Frontal cortex (tissue), 4 donors: ENCODE measurements around the gene CELF3. TPM values are rescaled to one million over a fixed set of nuclear protein-coding genes. Genes with fewer than 3 reads are reported as not detected.
"Not testable (repeated sequence)": the region's sequence is repeated elsewhere in the genome, so short reads cannot be mapped to it uniquely, and the experiment has no call there.

Experiments used
- DNase-seq, 2 donors: peaks; one replicate each; pipeline ENCODE4 v3.0.0; 2012; ENCODE audit warnings: low spot score in 2 of 2
- FAIRE-seq: peaks from 2 replicates; lab custom pipeline; 2012; peaks lifted over from hg19 to GRCh38; lab: Jason Lieb, UNC
- total RNA-seq: library from RNA; depleted of rRNA; stranded (reverse); fragments of >200 nt; gene quantifications from one replicate; pipeline ENCODE4 v1.2.3, GENCODE V29; 2014
- donor health status: control.
- donor health status: control.
- donor health status: control.

CELF3 gene
- total RNA-seq: 33.0 TPM

DNA sequence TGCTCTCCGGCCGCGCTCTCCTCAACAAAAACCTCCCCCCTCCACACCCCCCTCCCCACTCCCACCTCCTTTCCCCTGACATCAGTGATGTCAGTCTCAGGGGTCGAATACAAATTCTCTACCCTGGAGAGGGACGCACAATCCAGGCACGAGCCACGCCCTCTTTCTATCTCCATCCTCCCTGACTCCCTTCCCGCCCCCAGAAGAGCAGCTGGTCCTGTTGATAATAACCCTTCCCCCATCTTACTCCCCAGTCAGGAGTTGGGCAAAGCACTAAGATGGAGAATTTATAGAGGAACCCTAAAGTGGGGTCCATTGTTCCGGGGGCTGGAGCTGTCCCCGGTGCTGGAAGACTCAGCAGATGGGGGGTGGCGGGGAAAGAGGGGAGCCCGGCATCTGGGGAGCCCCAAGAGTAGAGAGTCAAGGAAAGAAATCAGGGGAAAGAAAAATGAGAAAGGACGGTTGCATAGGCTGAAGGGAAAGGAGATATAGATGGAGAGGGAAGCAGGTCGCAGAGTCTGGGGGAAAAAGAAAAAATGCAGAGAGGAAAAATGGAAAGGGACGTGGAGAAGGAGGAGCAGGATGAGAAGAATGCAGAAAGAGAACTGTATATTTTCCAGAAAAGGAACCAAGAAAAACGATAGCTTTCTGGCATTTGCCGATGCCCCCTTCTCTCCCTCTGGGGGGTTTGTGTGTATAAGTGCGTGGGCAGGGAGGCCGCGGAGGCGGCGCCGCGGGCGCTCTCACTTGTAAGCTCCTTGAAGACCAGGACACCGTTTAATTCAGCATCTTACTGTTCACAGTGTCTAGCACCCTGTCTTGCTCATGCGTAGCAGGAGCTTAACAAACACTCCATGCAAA lies at the start of gene CELF3:
Gene CELF3 (minus strand): TSS at position 33 of the 861 bp plus-strand sequence. CDS start 783 bp downstream, outside the sequence.
- FAIRE-seq (no peak), DNase-seq (peak; percentile 69 to 75)

DNA sequence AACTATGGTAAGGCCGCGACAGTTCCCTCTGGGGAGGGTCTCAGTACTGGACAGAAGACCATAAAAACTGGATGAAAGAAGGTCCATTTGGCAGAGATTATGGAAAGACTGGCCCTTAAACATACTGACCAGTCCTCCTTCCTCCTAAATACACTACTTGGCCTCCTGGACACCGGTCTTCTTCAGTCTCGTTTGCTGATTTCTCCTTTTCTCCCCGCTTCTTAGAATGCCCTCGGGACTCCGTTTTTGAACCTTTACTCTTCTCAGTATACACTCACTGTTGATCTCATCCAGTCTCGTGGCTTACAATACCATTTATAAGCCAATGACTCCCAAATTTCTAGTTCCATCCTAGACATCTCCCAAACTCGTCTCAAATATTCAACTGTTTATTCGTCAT lies 47.4 kb upstream of the CELF3 start:
- DNase-seq: no peak
- FAIRE-seq: no peak

- DNase-seq: peak; percentile 79 to 84
- no peak for FAIRE-seq
These were observed 46.6 kb upstream of the CELF3 start, which contains the start of gene MRPL9 for GRCh38 chr1:151762941-151763921. Gene MRPL9, minus strand, starts transcription at chr1:151763496. Its CDS starts 17 bp downstream, at chr1:151763479.

GRCh38 chr1:151760597-151761385 lies 44.2 kb upstream of the CELF3 start:
- no peak for FAIRE-seq
- DNase-seq: no peak

DNA sequence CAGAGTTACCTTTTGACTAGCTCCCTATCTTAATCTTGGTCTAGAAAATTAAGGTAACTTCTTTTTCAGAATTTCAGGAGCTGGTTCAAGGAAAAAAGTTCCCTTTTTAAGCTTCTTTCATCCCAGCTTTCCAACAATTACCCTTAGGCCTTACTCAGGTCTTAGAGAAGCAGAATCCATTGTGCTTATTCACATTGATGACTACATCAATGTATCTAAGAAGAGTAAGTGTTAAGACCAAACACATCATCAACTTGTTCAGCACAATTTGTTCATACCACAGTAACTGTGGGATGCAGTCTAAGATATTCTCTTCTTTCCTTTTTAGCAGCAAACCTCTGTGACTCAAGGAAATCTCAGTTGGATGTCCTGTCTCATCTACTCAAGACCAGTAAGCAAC lies 42.6 kb upstream of the CELF3 start:
- no peak for DNase-seq
- no peak for FAIRE-seq

DNA sequence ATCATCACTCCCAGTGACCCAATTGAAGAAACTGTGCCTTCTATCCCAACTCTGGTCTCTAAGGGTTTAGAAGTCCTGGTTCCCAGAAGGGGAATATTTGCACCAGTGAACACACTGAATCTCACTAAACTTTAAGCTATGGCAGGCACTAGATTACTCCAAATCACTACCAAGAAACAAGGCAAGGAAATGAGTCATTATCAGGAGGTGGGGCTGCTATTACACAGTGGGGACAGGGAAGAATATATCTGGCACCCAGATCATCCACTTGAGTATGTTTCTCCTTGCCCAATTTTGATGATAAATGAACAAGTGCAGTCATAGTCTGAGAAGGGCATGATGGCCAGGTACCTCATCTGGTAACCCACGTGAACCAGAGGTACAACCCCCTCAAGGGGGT lies 39.7 kb upstream of the CELF3 start:
- no peak for FAIRE-seq
- DNase-seq: no peak

GRCh38 chr1:151741516-151741915 lies 24.9 kb upstream of the CELF3 start:
- FAIRE-seq: no peak
- DNase-seq: no peak

- DNase-seq: no peak
These were observed 23.2 kb upstream of the CELF3 start for GRCh38 chr1:151739590-151740355.

DNA sequence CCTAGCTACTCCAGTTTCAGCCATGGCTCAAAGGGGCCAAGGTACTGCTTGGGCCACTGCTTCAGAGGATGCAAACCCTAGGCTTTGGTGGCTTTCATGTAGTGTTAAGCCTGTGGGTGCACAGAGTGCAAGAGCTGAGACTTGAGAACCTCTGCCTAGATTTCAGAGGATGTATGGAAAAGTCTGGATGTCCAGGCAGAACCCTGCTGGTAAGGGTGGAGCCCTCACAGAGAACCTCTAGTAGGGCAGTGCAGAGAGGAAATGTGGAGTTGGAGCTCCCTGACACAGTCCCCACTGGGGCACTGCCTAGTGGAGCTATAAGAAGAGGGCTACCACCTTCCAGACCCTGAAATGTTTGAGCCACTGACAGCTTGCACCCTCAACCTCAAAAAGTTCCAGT lies 20.9 kb upstream of the CELF3 start:
- DNase-seq: no peak
- no peak for FAIRE-seq

More at GRCh38 chr1:151739590-151740355, 23.2 kb upstream of the CELF3 start:
- no peak for FAIRE-seq

- FAIRE-seq (no peak), DNase-seq (no peak)
These were observed 20.4 kb upstream of the CELF3 start for GRCh38 chr1:151737026-151737425.

DNA sequence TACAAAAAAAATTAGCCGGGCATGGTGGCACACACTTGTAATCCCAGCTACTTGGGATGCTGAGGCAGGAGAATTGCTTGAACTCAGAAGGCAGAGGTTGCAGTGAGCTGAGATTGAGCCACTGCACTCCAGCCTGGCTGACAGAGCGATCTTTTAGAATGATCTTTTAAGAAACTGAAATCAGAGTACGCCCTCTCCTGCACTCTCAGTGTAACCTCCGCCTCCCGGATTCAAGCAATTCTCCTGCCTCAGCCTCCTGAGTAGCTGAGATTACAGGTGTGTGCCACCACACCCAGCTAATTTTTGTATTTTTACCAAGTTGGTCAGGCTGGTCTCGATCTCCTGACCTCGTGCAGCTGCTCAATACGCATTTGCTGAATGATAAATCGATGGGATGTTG lies 17.4 kb upstream of the CELF3 start:
- FAIRE-seq, DNase-seq: not testable (repeated sequence)

- no peak for FAIRE-seq
- DNase-seq: no peak
These were observed 16.5 kb upstream of the CELF3 start for GRCh38 chr1:151733126-151733525.

DNA sequence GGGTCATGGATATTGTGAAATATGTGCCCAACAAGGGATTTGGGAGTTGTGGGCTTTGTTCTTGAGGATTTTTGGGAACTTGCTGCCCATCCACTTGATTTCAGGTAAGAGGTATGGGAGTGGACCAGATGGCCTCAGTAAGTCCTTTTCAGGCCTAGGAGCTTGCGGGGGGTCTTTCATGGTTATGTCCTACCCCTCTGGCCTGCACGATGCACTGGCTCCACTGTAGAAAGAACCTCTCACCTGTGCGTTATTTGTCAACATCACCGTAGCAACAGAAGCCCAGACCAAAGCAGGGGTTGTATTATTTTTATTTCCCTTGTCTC lies 13.3 kb upstream of the CELF3 start:
- FAIRE-seq (no peak), DNase-seq (no peak)

GRCh38 chr1:151729157-151729965 lies 12.8 kb upstream of the CELF3 start:
- no peak for DNase-seq
- no peak for FAIRE-seq

GRCh38 chr1:151728151-151729054 lies 11.8 kb upstream of the CELF3 start:
- FAIRE-seq (no peak), DNase-seq (no peak)

DNA sequence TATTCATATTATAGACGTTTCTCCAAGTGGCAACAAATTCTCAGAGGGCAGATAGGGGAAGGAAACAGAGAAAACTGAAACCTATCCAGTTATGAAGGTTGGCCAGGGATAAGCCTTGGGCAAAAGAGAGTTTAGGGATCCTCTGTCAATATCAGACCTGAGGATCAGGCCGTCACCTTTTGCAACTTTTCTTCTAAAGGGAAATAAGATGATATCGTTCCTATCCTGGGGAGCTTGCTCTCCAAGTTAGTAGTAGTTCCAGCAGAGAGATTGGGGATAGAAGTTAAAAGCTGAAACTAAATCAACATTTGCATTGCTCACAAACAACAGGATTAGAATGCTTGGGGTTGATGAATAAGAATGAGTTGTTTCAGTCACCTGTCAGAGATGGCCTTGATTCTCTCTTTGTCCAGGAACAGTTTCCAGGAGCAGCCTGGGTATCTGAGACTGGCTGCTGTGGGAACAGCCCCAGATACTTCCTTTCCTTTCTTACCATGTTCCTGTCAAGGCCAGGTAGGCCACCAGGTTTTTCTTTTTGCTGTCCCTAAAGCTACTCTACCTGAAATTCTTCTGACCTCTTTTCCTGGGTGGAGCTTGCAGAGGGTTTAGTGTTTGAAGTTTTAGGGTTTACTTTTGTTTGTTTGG lies 7.2 kb upstream of the CELF3 start:
- no peak for DNase-seq
- FAIRE-seq: no peak
